HG02885 (cell line): ENCODE data around the gene RREB1.

Experiments used
- ATAC-seq: cut with Tn5 transposase; IDR thresholded peaks from one replicate; pipeline ENCODE4 v1.9.1; 2021; ENCODE audit warnings: mild to moderate bottlenecking; ENCODE audit not compliant: unreplicated experiment, poor library complexity

Gene RREB1

DNA sequence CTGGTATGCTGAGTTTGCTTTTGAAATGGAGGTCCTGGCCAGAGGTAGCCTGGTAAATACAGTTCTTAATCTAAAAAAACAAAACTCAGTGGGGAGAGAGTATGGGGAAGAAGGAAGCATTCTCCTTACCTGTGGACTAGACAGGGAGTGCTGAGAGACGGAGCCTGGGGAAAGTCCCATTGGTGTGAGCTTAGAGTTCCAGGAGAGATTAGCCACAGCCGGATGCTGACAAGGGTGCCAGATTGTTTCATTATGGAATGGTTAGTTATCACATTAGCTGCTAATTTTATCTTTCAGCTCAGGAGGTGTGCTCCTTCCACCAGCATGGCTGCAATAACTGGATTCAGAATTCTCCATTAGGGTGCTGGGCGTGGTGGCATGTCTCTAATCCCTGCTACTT, 75.9 kb downstream of the RREB1 start:
- no peak for ATAC-seq

DNA sequence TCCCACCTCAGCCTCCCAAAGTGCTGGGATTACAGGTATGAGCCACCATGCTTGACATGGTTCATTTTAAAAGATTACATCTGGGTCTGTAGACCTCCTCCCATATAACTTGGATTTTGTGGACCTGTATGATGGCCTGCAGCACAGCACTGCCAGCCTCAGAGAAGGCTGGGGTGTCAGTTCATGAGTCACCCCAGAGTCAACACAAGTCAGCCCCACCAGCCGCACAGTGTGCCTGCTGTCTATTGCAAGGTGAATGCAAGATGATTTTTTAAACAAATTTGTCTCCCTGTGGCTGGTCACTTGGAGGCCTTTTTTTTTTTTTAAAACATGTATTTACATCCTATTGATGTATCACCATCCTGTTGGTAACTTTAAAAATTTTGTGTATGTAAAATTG, 76.7 kb downstream of the RREB1 start:
- no peak for ATAC-seq

DNA sequence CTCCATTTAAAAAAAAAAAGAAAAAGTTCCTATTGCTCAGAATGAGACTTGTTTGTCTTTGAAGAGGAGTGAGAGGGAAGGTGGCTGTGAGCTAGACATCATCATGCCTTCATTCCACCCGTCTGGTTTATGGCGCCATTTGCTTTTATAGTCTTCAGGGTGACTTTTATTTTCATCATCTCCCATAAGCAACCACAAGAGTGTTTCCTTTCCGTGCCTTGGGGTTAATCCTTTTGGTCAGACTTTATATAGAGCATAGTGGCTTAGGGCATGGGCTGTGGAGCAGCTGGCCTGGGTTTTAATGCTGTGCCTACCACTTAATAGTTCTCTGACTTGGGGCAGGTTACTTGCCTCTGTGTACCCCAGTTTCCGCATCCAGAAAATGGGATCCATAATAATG, 77.8 kb downstream of the RREB1 start:
- ATAC-seq, result no peak

DNA sequence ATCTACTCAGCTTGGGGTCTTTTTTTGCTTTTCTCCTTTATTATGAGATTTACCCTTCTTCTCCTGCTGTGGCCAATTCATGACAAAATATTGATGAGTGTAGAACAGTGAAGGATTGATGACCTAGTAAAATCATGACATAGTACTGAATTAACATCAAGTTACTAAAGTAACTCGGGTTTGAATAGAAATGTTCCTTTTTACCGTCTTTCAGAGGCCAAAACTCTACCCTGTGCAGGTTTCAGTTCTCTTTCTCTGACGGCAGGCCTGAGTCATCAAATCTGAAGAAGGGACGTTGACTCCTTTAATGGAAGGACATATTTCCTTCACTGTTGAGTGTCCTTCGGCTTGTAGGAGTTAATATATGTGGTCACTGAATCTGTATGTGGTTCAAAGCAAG, 80.7 kb downstream of the RREB1 start:
- peak; percentile 97 for ATAC-seq

DNA sequence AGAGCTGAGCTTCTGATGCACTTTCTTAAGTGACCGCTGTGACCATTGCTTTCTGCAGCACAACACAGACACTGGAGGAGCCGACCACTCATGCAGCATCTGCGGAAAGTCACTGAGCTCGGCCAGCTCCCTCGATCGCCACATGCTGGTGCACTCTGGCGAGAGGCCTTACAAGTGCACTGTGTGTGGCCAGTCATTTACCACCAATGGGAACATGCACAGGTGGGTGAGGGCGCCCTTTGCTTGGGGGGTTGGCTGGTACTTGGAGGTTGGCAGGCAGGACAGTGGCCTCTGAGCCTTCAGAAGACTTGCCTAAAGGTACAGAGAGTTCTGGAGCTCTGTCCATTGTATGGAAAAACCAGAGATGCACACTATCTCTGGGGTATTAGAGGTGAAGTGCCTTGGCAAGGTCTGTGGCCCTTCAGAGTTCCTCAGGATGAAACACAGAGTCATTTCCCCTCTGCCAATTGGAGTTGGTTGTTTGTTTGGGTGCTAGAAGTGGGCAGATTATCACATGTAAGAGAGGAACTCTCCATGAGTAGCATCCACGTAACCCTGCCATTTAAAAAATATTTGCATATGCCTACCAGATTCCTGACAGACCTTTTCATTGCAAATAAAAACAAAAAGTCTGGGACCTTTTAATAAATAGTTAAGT, 81.5 kb downstream of the RREB1 start:
- no peak for ATAC-seq

DNA sequence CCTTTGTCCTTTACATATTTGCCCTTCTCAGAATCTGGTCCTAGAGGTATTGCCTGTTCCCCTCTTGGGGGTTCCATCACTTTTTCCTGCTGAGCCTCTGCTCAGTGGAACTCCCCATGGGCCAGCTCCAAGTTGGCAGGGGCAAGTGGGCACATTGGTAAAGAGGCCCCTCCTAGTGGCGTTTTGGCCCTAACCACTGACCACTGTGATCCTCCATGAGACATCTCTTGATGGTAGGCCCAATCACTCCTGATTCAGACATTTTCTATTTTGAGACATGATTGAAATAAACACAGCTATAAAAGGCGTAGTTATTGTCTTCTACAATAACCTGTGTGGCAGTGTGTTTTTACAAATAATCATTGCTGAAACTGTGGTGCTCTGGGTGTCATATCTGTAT, 83.0 kb downstream of the RREB1 start:
- no peak for ATAC-seq

DNA sequence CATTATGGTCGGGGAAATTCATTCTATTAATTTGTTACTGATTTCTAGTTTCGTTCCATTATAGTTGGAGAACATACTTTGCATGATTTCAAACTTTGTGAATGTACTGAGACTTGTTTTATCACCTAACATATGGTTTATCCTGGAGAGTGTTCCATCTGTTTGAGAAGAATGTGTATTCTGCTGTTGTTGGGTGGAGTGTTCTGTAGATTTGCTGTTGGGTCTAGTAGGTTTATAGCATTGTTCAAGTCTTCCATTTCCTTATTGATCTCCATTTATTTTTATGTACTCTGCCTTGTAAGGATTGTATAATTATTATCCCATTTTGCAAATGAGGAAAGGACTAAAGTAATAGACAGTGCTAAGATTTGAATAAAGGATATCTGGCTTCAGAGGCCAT, 85.4 kb downstream of the RREB1 start:
- ATAC-seq, result no peak

DNA sequence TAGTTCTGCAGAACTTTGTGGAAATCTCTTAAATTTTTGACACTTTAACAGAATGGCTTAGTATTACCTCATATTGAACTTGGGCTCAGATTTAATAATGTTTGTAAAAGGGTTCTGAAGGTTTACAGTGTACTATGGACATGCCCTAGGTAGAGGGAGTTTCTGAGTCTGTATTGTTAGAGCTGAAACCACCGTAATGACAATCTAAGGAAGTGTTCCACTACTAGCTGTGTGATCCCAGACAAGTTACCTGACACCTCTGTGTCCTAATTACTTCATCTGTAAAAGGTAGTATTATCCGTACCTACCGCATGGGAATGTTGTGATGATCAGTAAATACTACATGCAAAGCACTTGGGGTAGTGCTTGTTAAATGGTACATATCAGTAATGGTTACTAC, 86.9 kb downstream of the RREB1 start:
- ATAC-seq, result no peak

DNA sequence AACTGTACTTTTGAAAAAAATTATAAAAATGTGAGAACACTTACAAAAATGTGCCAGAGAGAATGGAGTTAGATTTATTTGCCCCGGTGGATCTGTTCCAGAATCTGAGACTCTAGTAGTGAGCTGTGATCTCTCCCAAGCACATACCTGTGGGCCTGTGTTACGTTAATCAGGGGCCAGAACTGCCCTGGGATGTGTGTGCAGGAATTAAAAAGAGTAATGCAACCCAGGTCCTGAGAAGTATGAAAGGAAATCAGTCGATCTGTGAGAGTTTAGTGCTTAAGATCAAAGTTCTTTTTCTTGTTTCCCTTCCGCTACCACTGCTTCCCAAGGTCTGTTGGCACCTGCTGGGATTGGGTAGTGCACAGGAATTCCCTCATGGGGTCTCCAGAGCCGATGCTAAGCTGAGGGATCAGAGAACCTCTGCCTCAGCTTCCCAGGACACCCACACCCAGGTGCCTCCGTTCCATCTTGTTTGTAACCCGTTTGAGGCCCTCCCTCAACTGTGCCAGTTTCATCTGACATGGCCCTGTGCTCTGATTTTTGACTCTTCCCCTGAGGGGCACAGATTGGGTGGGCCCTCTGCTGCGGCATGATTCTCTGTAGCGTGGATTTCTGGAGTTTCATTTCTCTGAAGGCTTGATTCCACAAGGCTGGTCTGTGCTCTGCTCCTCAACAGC, 87.7 kb downstream of the RREB1 start:
- no peak for ATAC-seq

DNA sequence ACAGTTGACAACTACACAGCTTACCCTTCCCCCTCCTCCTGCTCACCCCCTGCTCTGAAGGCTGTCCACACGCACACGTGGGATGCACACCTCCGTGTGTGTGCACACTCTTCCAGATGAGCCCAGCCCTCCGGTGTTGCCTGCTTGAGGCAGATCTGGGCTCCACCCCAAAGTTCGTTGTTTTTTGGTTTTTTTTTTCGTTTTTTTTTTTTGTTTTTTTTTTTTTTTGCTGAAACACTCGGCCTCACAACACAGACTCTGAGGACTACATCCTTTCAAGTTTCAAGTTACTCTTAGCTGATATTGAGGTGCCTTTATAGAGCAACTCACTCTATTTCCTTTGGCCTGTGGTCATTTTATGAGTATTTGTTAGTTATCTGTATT, 88.2 kb downstream of the RREB1 start:
- no peak for ATAC-seq

DNA sequence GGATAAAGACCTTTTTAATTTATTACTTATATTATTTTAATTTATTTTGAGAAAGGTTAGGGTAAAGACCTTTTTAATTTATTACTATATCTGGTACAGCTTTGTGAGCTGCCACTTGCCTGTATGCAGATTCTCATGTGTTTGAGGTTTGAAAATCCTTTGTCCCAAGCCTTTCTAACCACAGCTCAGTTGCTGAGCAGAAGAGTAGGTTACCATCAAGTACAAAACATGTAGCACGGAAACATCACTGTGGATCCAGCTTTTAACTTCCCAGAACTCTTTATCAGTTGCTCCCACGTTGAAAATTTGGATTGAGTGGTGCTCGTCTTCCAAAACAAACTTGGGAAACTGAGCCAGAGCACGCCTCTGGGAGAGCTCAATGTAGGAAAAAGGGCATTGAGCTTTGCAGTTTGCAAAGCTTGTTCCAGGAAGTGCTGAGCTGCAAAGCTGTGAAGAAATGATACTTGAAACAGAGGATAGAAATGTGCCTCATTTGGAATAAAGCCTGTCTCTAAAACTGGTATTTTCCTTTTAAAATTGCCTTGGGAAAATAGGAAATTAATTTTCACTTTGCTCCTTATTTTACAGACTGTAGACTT, 89.0 kb downstream of the RREB1 start:
- no peak for ATAC-seq

DNA sequence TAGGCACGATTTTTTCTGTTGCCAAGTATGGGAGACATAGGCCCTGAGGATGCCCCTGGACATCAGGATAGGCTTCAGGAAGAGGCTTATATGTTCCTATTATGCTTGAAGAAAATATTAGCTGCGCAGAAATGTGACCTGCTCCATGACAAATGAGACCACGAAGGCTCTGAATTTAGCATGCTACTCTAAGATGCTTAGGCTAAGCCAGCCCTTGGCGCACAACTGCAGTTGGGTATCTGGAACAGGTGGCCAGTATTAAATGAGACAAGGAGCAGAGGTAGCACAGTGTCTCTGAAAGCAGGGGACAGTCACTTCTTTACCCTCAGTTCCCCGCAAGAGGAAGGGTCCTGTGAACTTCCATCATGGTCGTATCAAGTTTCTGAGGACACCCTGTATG, 90.0 kb downstream of the RREB1 start:
- no peak for ATAC-seq

DNA sequence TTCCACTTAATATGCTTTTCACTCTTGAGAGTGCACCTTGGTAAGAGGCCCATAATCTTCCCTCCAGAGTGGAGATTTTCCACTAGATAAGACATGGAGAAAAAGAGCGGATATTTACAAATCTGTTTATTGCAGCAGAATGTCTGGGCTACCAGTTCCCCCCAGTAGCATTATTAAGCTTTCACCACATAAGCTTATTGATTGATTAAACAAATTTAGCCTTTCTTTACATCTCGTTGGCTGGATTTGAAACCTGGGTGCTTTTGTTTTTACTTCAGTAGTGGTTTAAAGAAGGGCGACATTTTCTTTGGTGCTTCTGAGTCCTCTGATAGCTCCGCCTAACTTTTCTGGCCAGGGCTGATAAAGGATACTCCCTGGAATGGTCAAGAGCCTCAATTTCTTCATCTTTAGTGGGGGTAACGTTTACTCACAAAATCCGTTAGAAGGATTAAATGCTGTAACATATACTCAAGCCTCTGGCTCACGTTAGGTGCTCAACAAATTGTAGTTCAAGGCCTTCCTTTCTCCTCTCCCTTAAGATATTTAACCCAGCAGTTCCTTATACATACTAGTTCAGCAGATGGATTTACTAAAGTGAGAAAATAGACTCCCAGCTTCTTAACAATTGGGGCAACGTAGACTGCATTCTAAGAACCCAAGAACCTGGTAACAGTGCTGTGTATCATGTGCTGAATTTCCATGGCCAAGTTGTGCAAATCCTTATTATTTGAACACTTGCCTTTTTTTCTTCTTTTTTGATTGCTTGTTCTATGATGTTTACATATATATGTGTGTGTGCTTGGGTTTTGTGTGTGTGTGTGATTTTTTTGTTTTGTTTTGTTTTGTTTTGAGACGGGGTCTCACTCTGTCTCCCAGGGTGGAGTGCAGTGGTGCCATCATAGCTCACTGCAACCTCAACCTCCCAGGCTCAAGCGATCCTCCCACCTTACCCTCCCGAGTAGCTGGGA, 91.4 kb downstream of the RREB1 start:
- no peak for ATAC-seq

DNA sequence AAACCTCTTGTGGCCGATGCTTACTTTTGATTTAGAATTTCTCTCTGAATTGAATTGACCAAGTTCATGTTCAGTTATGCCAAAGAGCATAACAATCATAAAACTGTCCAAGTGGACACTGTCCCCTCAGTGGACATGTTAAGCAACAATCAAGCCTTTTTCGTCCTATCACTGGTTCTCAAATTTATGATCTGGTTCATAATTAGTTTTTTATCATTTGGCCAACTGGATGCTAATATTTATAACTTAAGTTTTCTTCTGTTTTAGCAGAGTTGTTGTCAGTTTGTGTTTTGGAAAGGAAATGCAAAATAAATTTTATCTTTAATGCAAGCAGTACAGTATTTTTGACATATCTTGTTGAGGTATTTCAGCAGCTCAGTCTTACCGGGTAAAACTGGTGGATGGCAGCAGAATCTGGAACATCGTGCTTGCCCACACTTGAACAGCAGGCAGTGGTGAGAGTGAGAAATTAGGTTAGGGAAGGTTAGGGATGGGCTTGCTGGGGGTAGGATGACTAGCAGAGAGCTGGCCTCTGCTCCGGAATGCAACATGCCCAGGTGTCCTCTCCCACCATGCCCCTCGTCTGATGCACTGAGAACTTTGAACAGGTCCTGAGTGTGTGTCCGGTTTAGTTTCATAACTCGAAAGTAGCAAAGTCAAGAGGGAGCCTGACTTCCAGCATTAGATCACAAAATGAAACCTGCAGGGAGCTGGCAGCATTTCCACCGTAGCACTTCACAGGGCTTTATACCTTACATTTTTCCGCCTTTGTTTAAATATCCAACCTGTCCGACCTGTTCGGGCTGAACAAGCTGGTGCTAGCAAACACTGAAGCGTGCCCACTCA, 93.1 kb downstream of the RREB1 start:
- ATAC-seq, result no peak

DNA sequence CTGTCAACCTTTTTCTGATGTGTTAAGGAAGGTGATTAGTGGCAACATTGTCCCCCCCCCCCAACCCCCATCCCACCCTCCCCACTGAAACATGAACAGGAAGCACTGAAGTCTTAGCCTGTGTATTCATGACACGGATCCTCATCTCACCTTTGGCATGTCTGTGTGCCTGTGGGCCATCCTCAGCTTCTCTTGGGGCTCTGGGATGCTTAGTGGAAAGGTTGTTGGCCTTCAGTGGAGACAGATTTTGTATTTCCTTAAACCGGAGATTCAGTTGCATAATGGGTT, 93.6 kb downstream of the RREB1 start:
- no peak for ATAC-seq

DNA sequence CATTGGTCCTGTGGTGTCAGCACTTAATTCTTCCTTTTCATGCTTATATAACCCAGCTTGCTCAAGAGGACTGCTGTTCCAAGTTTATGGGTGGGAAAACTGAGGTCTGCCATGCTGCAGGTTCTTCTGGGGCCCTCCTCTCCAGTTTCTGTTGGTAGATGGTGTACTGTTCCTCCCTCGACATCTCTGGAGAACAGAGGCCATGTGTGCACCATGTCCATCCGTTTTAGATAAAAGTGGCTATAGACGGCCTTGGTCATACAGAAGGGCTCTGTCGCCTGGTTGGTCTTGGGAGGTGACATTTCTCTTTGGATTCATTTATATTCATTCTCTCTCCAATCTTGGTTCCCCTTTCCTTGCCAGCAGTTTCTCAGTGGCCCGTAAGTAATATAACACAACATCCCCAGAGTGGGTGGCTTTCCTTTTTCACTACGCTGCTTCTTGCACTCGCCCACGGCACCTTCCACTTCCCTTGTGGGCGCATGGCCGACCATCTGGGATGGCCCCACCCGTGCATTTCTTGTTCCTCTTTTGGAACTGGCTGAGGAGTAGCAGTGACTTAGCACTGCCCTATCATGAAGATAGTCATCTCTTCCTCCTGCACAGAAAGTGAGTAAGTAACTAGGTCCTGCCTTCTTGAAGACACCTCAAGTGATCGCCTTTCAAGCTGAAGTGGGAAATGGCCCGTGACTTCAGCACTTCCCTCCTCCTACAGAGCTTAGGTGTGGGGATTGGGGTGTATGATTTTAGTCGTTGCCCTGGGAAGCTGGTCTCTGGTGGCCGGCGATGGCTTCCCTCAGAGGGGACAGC, 94.2 kb downstream of the RREB1 start:
- ATAC-seq, result peak; percentile 94

DNA sequence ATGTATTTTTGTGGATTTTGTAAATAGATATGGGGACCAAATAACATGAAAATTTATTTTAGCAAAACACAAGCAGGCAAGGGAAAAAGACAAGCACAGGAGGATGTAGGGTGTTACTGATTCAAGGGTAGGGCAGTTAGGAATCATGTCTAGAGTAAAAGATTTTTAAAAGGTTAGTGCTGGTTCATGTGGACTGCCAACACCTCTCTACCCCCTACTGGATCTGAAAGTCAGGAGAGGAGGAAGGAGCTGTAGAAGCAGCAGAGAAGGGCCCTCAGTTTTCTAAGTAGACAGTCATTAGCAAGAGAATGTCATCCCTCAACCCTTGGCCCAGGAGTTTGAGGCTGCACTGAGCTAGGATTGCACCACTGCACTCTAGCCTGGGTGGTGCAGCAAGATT, 95.2 kb downstream of the RREB1 start:
- ATAC-seq, result no peak

DNA sequence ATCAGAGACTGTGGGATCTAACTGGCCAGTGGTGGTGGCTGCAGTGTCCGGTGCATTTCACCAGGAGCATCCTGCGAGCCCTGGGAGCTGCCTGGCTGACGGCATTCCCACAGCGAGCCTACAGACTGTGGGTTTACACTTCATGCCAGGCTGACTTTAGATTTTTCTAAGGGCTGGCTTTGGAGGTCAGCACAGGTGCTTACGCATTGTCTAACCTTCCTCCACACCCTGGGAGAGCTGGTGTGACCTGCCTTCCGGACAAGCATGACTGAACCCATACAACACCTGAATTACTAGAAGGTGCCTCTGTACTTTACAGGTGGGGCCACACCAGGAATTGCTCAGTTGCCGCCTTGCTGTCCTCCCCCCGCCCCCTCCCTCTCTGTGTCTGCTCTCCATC, 96.2 kb downstream of the RREB1 start:
- ATAC-seq, result no peak

DNA sequence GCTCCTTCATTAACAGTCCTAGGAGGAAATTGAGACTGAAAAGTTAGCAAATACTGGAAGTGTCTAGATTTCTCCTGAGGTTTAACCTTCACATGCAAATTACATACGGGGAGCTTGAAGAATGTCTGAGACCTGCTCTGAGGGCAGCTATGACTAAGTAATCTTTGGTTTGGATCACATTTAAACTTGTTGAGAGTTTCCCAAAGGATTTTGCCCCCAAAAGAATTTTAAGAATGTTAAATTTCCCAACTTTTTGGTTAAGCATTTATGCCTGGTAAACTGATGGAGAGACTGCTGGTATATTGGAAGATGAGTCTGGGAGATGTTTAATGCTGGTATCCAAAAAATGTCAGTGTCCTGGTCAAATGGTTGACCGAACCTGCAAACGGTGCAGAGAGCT, 97.0 kb downstream of the RREB1 start:
- ATAC-seq, result no peak
